Measurements from ENCODE around the gene NHSL2. TPM values are rescaled to one million over a fixed set of nuclear protein-coding genes. Genes with fewer than 3 reads are reported as not detected.

NHSL2 gene
- total and polyA plus RNA-seq, 4 experiments from 2014 or later, result 8.1 to 27.2 (median 10.6) TPM

- Histone ChIP-seq H3K4me3 (ENCODE audit: low read length in 2 of 2) (no peak overlapping the region), H3K9me3 (ENCODE audit: control insufficient read depth in 1 of 2, low read length in 2 of 2) (no peaks in the 10 kb centered on the region), H3K27me3 (ENCODE audit: insufficient read depth, low read length) (no peaks in the 10 kb centered on the region), H3K27ac (ENCODE audit: low read depth, low read length) (peak overlapping the region; percentile 15), H3K4me1 (ENCODE audit: insufficient read depth, low read length) (peaks cover 66% of the 10 kb centered on the region), H3K36me3 (ENCODE audit: insufficient read depth, low read length) (no peaks in the 10 kb centered on the region)
- intact Hi-C loops (cut with micrococcal nuclease), result loop anchor here (1.0 to 10.0 kb wide), 5 partner anchors 33 to 149 kb away; partner anchors contain the start of gene RPS4X
- peaks cover 40 to 79% (median 59%) of the 10 kb centered on the region in 4 donors for H3K4me1 Mint-ChIP-seq
- H3K27ac Mint-ChIP-seq, result peak overlapping the region; percentile 30 to 90 (median 79)
- H3K27me3 Mint-ChIP-seq, result peaks cover 0 to 1% of the 10 kb centered on the region in 2 donors
- peak overlapping the region in 5 of 8 donors; percentile 10 to 61 (median 25) for H3K4me3 Mint-ChIP-seq
- H3K9me3 Mint-ChIP-seq, result peaks cover 0 to 3% (median 0%) of the 10 kb centered on the region in 8 donors
- no peak for DNase-seq
- peaks cover 0 to 2% of the 10 kb centered on the region in 2 donors for H3K36me3 Mint-ChIP-seq
- ChIA-PET CTCF (ENCODE audit: partially characterized antibody) (interaction anchor here (0.7 to 11.5 kb wide), 17 partner anchors 15 to 166 kb away, joined by 3 to 241 read pairs (median 4); no protein-coding TSS in a partner anchor), POLR2A (ENCODE audit: partially characterized antibody) (interaction anchor here (0.8 to 8.4 kb wide), 6 partner anchors 21 to 133 kb away, joined by 3 to 116 read pairs (median 6); no protein-coding TSS in a partner anchor)
Observed at GRCh38 chrX:72125331-72126047, 214.8 kb downstream of the NHSL2 start.

- Histone ChIP-seq H3K9me3 (ENCODE audit: control insufficient read depth in 1 of 2, low read length in 2 of 2) (no peaks in the 10 kb centered on the region), H3K4me1 (ENCODE audit: insufficient read depth, low read length) (peaks cover 61% of the 10 kb centered on the region), H3K36me3 (ENCODE audit: insufficient read depth, low read length) (no peaks in the 10 kb centered on the region), H3K27ac (ENCODE audit: low read depth, low read length) (peak overlapping the region; percentile 15), H3K27me3 (ENCODE audit: insufficient read depth, low read length) (no peaks in the 10 kb centered on the region), H3K4me3 (ENCODE audit: low read length in 2 of 2) (no peak overlapping the region)
- ChIA-PET CTCF (ENCODE audit: partially characterized antibody) (interaction anchor here (0.7 to 11.5 kb wide), 17 partner anchors 19 to 166 kb away, joined by 3 to 241 read pairs (median 5); no protein-coding TSS in a partner anchor), POLR2A (ENCODE audit: partially characterized antibody) (interaction anchor here (0.7 to 8.4 kb wide), 8 partner anchors 15 to 133 kb away, joined by 3 to 116 read pairs (median 6); partner anchors contain the start of gene PIN4)
- intact Hi-C loops (cut with micrococcal nuclease), result loop anchor here (1.0 to 10.0 kb wide), 5 partner anchors 34 to 149 kb away; partner anchors contain the start of gene RPS4X
- peaks cover 38 to 77% (median 54%) of the 10 kb centered on the region in 4 donors for H3K4me1 Mint-ChIP-seq
- H3K36me3 Mint-ChIP-seq, result peaks cover 0 to 2% of the 10 kb centered on the region in 2 donors
- H3K4me3 Mint-ChIP-seq, result peak overlapping the region in 1 of 8 donors; percentile 46
- H3K9me3 Mint-ChIP-seq, result peaks cover 0 to 3% (median 0%) of the 10 kb centered on the region in 8 donors
- no peak for DNase-seq
- peak overlapping the region; percentile 68 to 85 (median 77) for H3K27ac Mint-ChIP-seq
- H3K27me3 Mint-ChIP-seq, result peaks cover 0 to 1% of the 10 kb centered on the region in 2 donors
Observed at GRCh38 chrX:72126048-72126415, 215.4 kb downstream of the NHSL2 start.

DNA sequence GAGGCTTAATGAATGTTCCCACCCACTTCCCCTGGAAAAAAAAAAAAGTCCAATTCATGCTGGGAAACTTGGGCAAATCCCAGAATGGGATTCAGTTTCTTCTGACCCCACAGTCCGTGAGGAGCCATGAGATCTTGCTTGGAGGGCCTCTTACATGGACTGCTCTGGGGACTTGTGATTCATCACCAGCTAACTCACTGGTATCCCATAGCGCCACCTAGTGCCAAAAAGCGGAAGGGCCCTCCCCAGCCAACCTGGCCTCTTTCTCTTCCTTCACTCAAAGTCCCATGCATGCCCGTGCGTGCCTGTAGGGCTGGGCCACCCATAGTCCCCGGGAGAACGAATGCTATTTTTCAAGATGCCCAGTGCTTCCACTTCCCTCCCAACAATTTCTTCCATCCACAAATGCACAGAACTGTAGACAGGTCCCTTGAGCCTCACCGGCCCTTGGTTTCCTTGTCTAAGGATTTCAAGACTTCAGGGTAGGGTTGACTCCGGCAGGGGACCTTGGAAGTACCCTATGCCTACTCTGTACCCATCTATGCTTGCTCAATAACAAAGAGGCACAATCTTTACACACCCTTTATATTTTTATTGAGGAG lies 216.0 kb downstream of the NHSL2 start:
- peaks cover 33 to 71% (median 49%) of the 10 kb centered on the region in 4 donors for H3K4me1 Mint-ChIP-seq
- intact Hi-C loops (cut with micrococcal nuclease), result loop anchor here (1.0 to 10.0 kb wide), 5 partner anchors 34 to 148 kb away; partner anchors contain the start of gene RPS4X
- no peaks in the 10 kb centered on the region for H3K9me3 ChIP-seq (ENCODE audit: control insufficient read depth in 1 of 2, low read length in 2 of 2)
- peak overlapping the region in 4 of 8 donors; percentile 10 to 52 (median 45) for H3K4me3 Mint-ChIP-seq
- no peak overlapping the region for H3K27ac ChIP-seq (ENCODE audit: low read depth, low read length)
- no peak overlapping the region for H3K4me3 ChIP-seq (ENCODE audit: low read length in 2 of 2)
- peak; percentile 75 to 82 (median 79) for DNase-seq
- H3K27ac Mint-ChIP-seq, result peak overlapping the region; percentile 68 to 85 (median 77)
- H3K9me3 Mint-ChIP-seq, result peaks cover 0 to 3% (median 0%) of the 10 kb centered on the region in 8 donors
- H3K36me3 ChIP-seq (ENCODE audit: insufficient read depth, low read length), result no peaks in the 10 kb centered on the region
- H3K27me3 Mint-ChIP-seq, result peaks cover 0 to 1% of the 10 kb centered on the region in 2 donors
- ChIA-PET POLR2A (ENCODE audit: partially characterized antibody) (interaction anchor here (0.6 to 8.4 kb wide), 10 partner anchors 16 to 150 kb away, joined by 3 to 116 read pairs (median 4); partner anchors contain the start of genes PIN4 and RPS4X), CTCF (ENCODE audit: partially characterized antibody) (interaction anchor here (0.7 to 11.5 kb wide), 17 partner anchors 14 to 167 kb away, joined by 3 to 241 read pairs (median 6); no protein-coding TSS in a partner anchor)
- H3K4me1 ChIP-seq (ENCODE audit: insufficient read depth, low read length), result peaks cover 55% of the 10 kb centered on the region
- peaks cover 0 to 2% of the 10 kb centered on the region in 2 donors for H3K36me3 Mint-ChIP-seq
- H3K27me3 ChIP-seq (ENCODE audit: insufficient read depth, low read length), result no peaks in the 10 kb centered on the region

DNA sequence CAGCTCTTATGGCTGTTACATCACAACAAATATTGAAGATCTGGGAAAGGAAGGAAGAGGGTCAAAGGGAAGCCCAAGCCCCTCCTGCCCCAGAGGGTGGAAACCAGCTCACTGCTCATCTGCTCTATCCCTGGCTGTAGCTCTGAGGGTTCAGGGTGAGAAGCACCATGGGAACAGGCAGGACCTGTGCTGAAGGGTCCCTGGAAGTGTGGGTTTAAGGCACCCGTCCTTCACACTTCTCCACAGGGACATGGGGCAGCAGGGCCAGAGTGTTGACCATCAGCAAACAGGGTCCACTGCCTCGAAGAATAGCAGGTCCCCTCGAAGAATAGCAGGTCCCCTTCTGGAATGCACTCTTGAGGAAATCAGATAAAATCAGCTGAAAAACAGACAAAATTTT lies 216.7 kb downstream of the NHSL2 start:
- Mint-ChIP-seq H3K4me1 (peaks cover 31 to 69% (median 47%) of the 10 kb centered on the region in 4 donors), H3K27ac (peak overlapping the region in 2 of 7 donors; percentile 42 to 78), H3K27me3 (peaks cover 0 to 1% of the 10 kb centered on the region in 2 donors), H3K36me3 (peaks cover 0 to 4% of the 10 kb centered on the region in 2 donors), H3K9me3 (peaks cover 0 to 3% (median 0%) of the 10 kb centered on the region in 8 donors), H3K4me3 (no peak overlapping the region)
- no peak for DNase-seq
- ChIA-PET POLR2A (ENCODE audit: partially characterized antibody) (interaction anchor here (1.1 to 8.4 kb wide), 7 partner anchors 23 to 150 kb away, joined by 4 to 116 read pairs (median 6); partner anchors contain the start of genes PIN4 and RPS4X), CTCF (ENCODE audit: partially characterized antibody) (interaction anchor here (1.3 to 11.5 kb wide), 8 partner anchors 13 to 134 kb away, joined by 5 to 241 read pairs (median 8); no protein-coding TSS in a partner anchor)
- no peaks in the 10 kb centered on the region for H3K36me3 ChIP-seq (ENCODE audit: insufficient read depth, low read length)
- no peaks in the 10 kb centered on the region for H3K9me3 ChIP-seq (ENCODE audit: control insufficient read depth in 1 of 2, low read length in 2 of 2)
- H3K27ac ChIP-seq (ENCODE audit: low read depth, low read length), result no peak overlapping the region
- intact Hi-C loops (cut with micrococcal nuclease), result loop anchor here (5.0 to 10.0 kb wide), 2 partner anchors 35 to 147 kb away; partner anchors contain the start of gene RPS4X
- no peak overlapping the region for H3K4me3 ChIP-seq (ENCODE audit: low read length in 2 of 2)
- H3K27me3 ChIP-seq (ENCODE audit: insufficient read depth, low read length), result no peaks in the 10 kb centered on the region
- H3K4me1 ChIP-seq (ENCODE audit: insufficient read depth, low read length), result peaks cover 48% of the 10 kb centered on the region

DNA sequence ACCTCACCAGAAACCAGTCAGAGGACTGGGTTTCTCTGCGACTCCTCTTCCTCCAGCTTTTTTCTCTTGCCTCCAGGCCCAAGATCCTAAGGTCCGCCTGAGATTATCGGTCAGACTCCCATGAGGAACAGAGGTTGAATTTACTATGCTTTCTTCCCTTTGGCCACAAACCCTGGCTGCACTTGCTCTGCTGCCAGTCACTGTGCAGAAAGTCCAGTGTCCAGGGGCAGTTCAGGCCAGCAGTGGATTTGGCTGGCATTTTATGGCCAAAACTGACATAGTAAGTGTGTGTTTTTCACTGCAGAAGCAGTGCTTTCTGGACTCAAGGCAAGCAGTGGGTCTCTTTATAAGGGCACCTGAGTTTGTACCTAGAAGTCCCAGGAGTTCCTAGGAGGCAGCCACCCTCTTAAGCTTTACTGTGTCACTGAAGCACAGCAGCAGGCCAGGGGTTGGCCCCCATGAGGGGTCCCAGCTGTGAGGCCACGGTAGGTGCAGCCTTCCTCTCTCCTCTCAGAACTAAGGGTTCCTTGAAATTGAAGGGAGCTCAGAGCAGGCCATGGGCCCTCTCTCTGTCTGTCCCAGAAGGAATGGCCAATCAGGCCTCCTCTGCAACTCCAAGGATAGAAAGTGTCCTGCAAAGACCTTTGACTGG lies 217.7 kb downstream of the NHSL2 start:
- Mint-ChIP-seq H3K27ac (peak overlapping the region in 4 of 7 donors; percentile 5 to 73 (median 23)), H3K9me3 (peaks cover 0 to 1% (median 0%) of the 10 kb centered on the region in 8 donors), H3K4me1 (peaks cover 23 to 64% (median 41%) of the 10 kb centered on the region in 4 donors), H3K27me3 (peaks cover 0 to 1% of the 10 kb centered on the region in 2 donors), H3K36me3 (peaks cover 0 to 4% of the 10 kb centered on the region in 2 donors), H3K4me3 (no peak overlapping the region)
- no peaks in the 10 kb centered on the region for H3K36me3 ChIP-seq (ENCODE audit: insufficient read depth, low read length)
- H3K9me3 ChIP-seq (ENCODE audit: control insufficient read depth in 1 of 2, low read length in 2 of 2), result no peaks in the 10 kb centered on the region
- no peak for DNase-seq
- intact Hi-C loops (cut with micrococcal nuclease), result loop anchor here (5.0 to 10.0 kb wide), 2 partner anchors 36 to 146 kb away; partner anchors contain the start of gene RPS4X
- H3K27ac ChIP-seq (ENCODE audit: low read depth, low read length), result no peak overlapping the region
- H3K4me3 ChIP-seq (ENCODE audit: low read length in 2 of 2), result no peak overlapping the region
- ChIA-PET CTCF (ENCODE audit: partially characterized antibody) (interaction anchor here (1.3 to 11.5 kb wide), 5 partner anchors 12 to 130 kb away, joined by 5 to 241 read pairs (median 9); no protein-coding TSS in a partner anchor), POLR2A (ENCODE audit: partially characterized antibody) (interaction anchor here (5.7 kb wide), 1 partner anchor 109 kb away, joined by 48 read pairs; no protein-coding TSS in a partner anchor)
- no peaks in the 10 kb centered on the region for H3K27me3 ChIP-seq (ENCODE audit: insufficient read depth, low read length)
- peaks cover 38% of the 10 kb centered on the region for H3K4me1 ChIP-seq (ENCODE audit: insufficient read depth, low read length)

GRCh38 chrX:72128881-72129280 lies 218.2 kb downstream of the NHSL2 start:
- Mint-ChIP-seq H3K4me3 (peak overlapping the region in 1 of 8 donors; percentile 59), H3K36me3 (peaks cover 0 to 4% of the 10 kb centered on the region in 2 donors), H3K27ac (peak overlapping the region in 4 of 7 donors; percentile 5 to 73 (median 22)), H3K27me3 (peaks cover 0 to 1% of the 10 kb centered on the region in 2 donors), H3K4me1 (peaks cover 20 to 59% (median 38%) of the 10 kb centered on the region in 4 donors), H3K9me3 (peaks cover 0 to 1% (median 0%) of the 10 kb centered on the region in 8 donors)
- H3K27me3 ChIP-seq (ENCODE audit: insufficient read depth, low read length), result no peaks in the 10 kb centered on the region
- ChIA-PET POLR2A (ENCODE audit: partially characterized antibody) (interaction anchor here (5.7 kb wide), 1 partner anchor 110 kb away, joined by 48 read pairs; no protein-coding TSS in a partner anchor), CTCF (ENCODE audit: partially characterized antibody) (interaction anchor here (2.5 to 11.5 kb wide), 3 partner anchors 26 to 131 kb away, joined by 7 to 241 read pairs (median 88); no protein-coding TSS in a partner anchor)
- H3K27ac ChIP-seq (ENCODE audit: low read depth, low read length), result no peak overlapping the region
- no peaks in the 10 kb centered on the region for H3K36me3 ChIP-seq (ENCODE audit: insufficient read depth, low read length)
- peak in 1 of 5 donors; percentile 29 for DNase-seq
- H3K4me1 ChIP-seq (ENCODE audit: insufficient read depth, low read length), result peaks cover 33% of the 10 kb centered on the region
- intact Hi-C loops (cut with micrococcal nuclease), result loop anchor here (5.0 to 10.0 kb wide), 2 partner anchors 37 to 146 kb away; partner anchors contain the start of gene RPS4X
- no peak overlapping the region for H3K4me3 ChIP-seq (ENCODE audit: low read length in 2 of 2)
- H3K9me3 ChIP-seq (ENCODE audit: control insufficient read depth in 1 of 2, low read length in 2 of 2), result no peaks in the 10 kb centered on the region
